ENCODE data around the gene SLC17A5.

DNA sequence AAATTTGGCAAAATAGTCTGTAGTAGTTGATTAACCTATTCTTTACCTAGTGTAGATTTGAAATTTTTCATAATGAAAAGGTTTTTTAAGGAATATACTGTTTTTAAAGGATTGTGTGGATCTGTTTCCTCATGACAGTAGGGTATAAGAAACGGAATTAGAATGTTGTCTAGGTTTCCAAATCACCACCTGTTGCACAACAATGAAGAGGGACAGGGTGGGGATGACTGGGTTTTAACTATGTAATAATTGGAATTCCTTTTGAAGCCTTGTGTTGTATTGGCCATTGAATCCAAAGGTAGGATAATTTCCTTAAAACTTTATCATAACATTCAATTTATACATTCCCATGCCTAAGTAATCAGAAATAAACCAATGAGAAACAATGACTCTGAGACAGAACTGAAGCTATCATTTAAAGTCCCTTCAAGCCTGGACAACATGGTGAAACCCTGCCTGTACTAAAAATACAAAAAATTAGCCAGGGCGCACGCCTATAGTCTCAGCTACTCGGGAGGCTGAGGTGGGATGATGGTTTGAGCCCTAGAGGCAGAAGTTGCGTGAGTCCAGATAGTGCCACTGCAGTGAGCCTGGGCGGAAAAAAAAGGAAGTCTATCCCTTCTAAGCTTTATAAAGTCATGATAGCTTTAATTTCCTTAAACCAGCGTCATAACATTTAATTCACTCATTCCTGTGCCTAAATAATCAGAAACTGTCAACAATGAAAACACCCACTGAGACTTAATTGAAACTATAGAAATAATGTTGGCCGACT, 18.3 kb upstream of the SLC17A5 start:
- no peak for TF ChIP-seq ZNF384 (IDR thresholded peaks at IDR 0.05)
- TF ChIP-seq, protein P1, sequence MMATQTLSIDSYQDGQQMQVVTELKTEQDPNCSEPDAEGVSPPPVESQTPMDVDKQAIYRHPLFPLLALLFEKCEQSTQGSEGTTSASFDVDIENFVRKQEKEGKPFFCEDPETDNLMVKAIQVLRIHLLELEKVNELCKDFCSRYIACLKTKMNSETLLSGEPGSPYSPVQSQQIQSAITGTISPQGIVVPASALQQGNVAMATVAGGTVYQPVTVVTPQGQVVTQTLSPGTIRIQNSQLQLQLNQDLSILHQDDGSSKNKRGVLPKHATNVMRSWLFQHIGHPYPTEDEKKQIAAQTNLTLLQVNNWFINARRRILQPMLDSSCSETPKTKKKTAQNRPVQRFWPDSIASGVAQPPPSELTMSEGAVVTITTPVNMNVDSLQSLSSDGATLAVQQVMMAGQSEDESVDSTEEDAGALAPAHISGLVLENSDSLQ (IDR thresholded peaks at IDR 0.05): no peak
- no peak for TF ChIP-seq TARDBP (IDR thresholded peaks at IDR 0.05)
- TF ChIP-seq FOXM1 (IDR thresholded peaks at IDR 0.05; ENCODE audit: borderline replicate concordance): no peak
